ENCODE measurements around the gene CRK. TPM values are rescaled to one million over a fixed set of nuclear protein-coding genes. Genes with fewer than 3 reads are reported as not detected.

CRK gene
- total and polyA plus RNA-seq, 7 donors, result 26.4 to 60.4 (median 34.7) TPM

DNA sequence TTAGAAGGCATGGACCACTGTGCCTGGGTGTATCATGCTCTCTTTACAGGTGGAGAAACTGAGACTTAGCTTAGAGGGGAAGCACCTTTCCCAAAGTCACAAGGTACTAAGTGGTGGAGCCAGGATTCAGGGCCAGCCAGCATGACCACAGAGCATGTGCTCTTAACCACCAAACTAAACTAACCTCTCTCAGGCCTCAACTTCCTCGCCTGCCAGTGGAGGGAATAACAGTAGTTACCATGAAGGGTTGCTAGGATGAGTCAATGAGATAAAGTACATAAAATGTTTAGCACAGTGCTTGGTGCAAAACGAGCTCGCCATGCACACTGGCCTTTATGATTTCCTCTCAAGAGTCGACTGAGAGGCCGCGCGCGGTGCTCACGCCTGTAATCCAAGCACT lies 42.8 kb upstream of the CRK start:
- Histone ChIP-seq H3K4me1 (peaks cover 25% of the 10 kb centered on the region), H3K27me3 (ENCODE audit: insufficient read depth in 3 of 3, low read length in 2 of 3) (no peaks in the 10 kb centered on the region), H3K9me3 (no peaks in the 10 kb centered on the region), H3K4me3 (no peak overlapping the region), H3K27ac (no peak overlapping the region), H3K36me3 (ENCODE audit: insufficient read depth in 1 of 2, low read depth in 1 of 2) (peaks cover 0 to 49% of the 10 kb centered on the region in 2 donors)
- DNase-seq (no peak), ATAC-seq (no peak)
- intact Hi-C loops (cut with DNase I), result no loop called here
- 85 to 88% (median 86%) methylated on average over 9 of the region's 9 CpGs for WGBS, 3 donors
- TF ChIP-seq, protein P1, sequence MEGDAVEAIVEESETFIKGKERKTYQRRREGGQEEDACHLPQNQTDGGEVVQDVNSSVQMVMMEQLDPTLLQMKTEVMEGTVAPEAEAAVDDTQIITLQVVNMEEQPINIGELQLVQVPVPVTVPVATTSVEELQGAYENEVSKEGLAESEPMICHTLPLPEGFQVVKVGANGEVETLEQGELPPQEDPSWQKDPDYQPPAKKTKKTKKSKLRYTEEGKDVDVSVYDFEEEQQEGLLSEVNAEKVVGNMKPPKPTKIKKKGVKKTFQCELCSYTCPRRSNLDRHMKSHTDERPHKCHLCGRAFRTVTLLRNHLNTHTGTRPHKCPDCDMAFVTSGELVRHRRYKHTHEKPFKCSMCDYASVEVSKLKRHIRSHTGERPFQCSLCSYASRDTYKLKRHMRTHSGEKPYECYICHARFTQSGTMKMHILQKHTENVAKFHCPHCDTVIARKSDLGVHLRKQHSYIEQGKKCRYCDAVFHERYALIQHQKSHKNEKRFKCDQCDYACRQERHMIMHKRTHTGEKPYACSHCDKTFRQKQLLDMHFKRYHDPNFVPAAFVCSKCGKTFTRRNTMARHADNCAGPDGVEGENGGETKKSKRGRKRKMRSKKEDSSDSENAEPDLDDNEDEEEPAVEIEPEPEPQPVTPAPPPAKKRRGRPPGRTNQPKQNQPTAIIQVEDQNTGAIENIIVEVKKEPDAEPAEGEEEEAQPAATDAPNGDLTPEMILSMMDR (IDR thresholded peaks at IDR 0.05), result no peak

DNA sequence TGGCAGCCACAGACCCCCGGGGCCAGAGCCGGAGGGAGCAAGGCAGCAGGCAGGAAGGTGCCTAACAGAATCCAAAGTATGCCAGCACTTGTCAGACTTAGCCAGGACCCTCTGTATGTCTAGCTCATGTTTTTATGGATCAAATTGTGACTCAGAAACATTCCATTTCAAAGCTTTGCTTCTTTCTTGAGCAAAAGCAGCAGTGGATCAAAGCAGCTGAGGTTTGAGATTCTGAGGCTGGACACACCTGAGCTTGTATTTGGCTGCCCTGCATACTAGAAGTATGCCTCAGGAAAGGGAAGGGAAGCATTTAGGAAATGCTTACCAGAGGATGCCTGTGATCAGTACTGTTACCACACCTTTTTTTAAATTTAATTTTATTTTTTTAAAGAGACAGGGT lies 42.2 kb upstream of the CRK start:
- Histone ChIP-seq H3K4me1 (peaks cover 31% of the 10 kb centered on the region), H3K4me3 (no peak overlapping the region), H3K27ac (no peak overlapping the region), H3K36me3 (ENCODE audit: insufficient read depth in 1 of 2, low read depth in 1 of 2) (peaks cover 0 to 44% of the 10 kb centered on the region in 2 donors), H3K9me3 (no peaks in the 10 kb centered on the region), H3K27me3 (ENCODE audit: insufficient read depth in 3 of 3, low read length in 2 of 3) (no peaks in the 10 kb centered on the region)
- DNase-seq, result no peak
- no peak for ATAC-seq
- 68 to 86% (median 70%) methylated on average over 2 of the region's 2 CpGs for WGBS, 3 donors
- intact Hi-C loops (cut with DNase I), result no loop called here
- TF ChIP-seq, protein P1 (IDR thresholded peaks at IDR 0.05), result no peak

DNA sequence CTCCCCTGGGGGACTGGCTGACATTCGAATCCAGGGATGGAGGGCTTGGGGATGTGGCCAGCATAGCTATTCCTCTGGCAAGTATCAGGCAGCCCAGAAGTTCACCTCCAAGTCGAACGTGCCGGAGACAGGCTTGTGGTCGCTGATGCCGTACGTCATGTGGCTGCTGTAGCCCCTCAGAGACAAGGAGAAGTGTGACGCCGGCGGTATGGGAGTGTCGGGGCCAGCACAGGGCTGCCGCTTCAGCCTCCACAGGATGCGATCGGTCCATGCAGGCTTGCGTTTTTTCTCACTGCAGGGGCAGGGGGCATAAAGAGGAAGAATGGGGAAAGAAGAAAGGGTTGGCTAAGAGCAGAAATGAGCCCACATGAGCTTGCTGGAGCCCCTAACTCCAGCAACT lies 41.8 kb upstream of the CRK start:
- intact Hi-C loops (cut with DNase I), result no loop called here
- no peak for ATAC-seq
- Histone ChIP-seq H3K27me3 (ENCODE audit: insufficient read depth in 3 of 3, low read length in 2 of 3) (no peaks in the 10 kb centered on the region), H3K36me3 (ENCODE audit: insufficient read depth in 1 of 2, low read depth in 1 of 2) (peaks cover 0 to 43% of the 10 kb centered on the region in 2 donors), H3K9me3 (no peaks in the 10 kb centered on the region), H3K27ac (no peak overlapping the region), H3K4me3 (no peak overlapping the region), H3K4me1 (peaks cover 36% of the 10 kb centered on the region)
- TF ChIP-seq, protein P1 (IDR thresholded peaks at IDR 0.05), result no peak
- 72 to 81% (median 78%) methylated on average over 15 of the region's 15 CpGs for WGBS, 3 donors
- no peak for DNase-seq

DNA sequence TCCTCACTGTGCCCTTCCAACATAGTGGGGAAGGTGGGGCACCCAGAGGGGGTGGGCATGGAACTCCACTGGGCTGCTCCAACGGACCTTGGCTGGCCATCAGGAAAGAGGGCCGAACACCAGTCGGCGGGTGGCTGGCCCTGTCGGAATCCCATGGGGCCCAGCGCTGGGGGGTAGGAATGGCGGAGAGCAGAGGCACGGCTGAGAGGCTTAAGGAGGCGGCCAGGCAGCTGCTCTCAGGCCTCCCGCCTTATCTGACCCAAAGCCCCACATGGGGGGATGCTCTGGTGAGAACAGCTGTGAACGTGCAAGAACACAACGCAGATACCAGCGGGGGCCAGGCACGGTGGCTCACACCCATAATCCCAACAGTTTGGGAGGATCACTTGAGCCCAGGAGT lies 40.8 kb upstream of the CRK start:
- no peak for ATAC-seq
- intact Hi-C loops (cut with DNase I), result no loop called here
- Histone ChIP-seq H3K36me3 (ENCODE audit: insufficient read depth in 1 of 2, low read depth in 1 of 2) (peaks cover 0 to 40% of the 10 kb centered on the region in 2 donors), H3K27ac (no peak overlapping the region), H3K4me1 (peaks cover 45% of the 10 kb centered on the region), H3K27me3 (ENCODE audit: insufficient read depth in 3 of 3, low read length in 2 of 3) (no peaks in the 10 kb centered on the region), H3K4me3 (no peak overlapping the region), H3K9me3 (no peaks in the 10 kb centered on the region)
- WGBS, 3 donors, result 65 to 80% (median 73%) methylated on average over 13 to 14 of the region's 14 CpGs
- no peak for DNase-seq
- TF ChIP-seq, protein P1 (IDR thresholded peaks at IDR 0.05), result no peak
